ENCODE results near the gene GALNT16. TPM values are rescaled to one million over a fixed set of nuclear protein-coding genes. Genes with fewer than 3 reads are reported as not detected.

The GALNT16 gene
- total RNA-seq, 5 donors from 2014 or later (not counting 1 experiment from before 2014, with no cell fraction given), result 0.13 to 0.46 TPM; not detected in 3

GRCh38 chr14:69357544-69358200, 97.7 kb downstream of the GALNT16 start:
- peaks cover 0 to 11% of the 10 kb centered on the region in 2 experiments for H3K27me3 ChIP-seq (replicated peaks in 1 of 2; ENCODE audit: control insufficient read depth in 2 of 2, extremely low read depth in 1 of 2, insufficient read depth in 2 of 2, low read length in 1 of 2)
- Mint-ChIP-seq H3K36me3 (no peaks in the 10 kb centered on the region), H3K4me3 (no peak overlapping the region), H3K27me3 (peaks cover 0 to 5% of the 10 kb centered on the region in 2 donors), H3K9me3 (no peaks in the 10 kb centered on the region), H3K4me1 (peaks cover 14 to 22% (median 14%) of the 10 kb centered on the region in 3 donors), H3K27ac (no peak overlapping the region)
- 81% methylated on average over 2 of the region's 7 CpGs for WGBS (ENCODE audit: insufficient coverage)
- ChIA-PET POLR2A (interaction anchor here in 1 of 2 donors (0.6 kb wide), 1 partner anchor 146 kb away, joined by 3 read pairs; no protein-coding TSS in a partner anchor), CTCF (no interaction called here)
- H3K27ac ChIP-seq (ENCODE audit: low read length), result no peak overlapping the region
- DNase-seq, result no peak
- peaks cover 0 to 17% of the 10 kb centered on the region in 2 experiments for H3K4me1 ChIP-seq (ENCODE audit: control insufficient read depth in 1 of 2, extremely low read depth in 1 of 2, insufficient read depth in 2 of 2, low read length in 2 of 2)
- no peaks in the 10 kb centered on the region for H3K36me3 ChIP-seq (ENCODE audit: control insufficient read depth in 2 of 2, extremely low read depth in 1 of 2, insufficient read depth in 1 of 2, low read length in 1 of 2)
- H3K4me3 ChIP-seq (ENCODE audit: control insufficient read depth in 1 of 2, extremely low read depth in 1 of 2, low read length in 1 of 2), result no peak overlapping the region
- no peaks in the 10 kb centered on the region for H3K9me3 ChIP-seq
- no peak for ATAC-seq (replicated peaks in 1 of 4)

GRCh38 chr14:69358233-69358963, 98.4 kb downstream of the GALNT16 start:
- H3K27ac Mint-ChIP-seq, result no peak overlapping the region
- CTCF ChIA-PET, result no interaction called here
- POLR2A ChIA-PET, result interaction anchor here in 1 of 2 donors (0.6 kb wide), 1 partner anchor 146 kb away, joined by 3 read pairs; no protein-coding TSS in a partner anchor
- WGBS (ENCODE audit: insufficient coverage), result 27% methylated on average over 10 of the region's 12 CpGs
- H3K4me1 Mint-ChIP-seq, result peaks cover 14 to 22% (median 14%) of the 10 kb centered on the region in 3 donors
- DNase-seq, result no peak
- peaks cover 0 to 5% of the 10 kb centered on the region in 2 donors for H3K27me3 Mint-ChIP-seq
- peaks cover 0 to 11% of the 10 kb centered on the region in 2 experiments for H3K27me3 ChIP-seq (replicated peaks in 1 of 2; ENCODE audit: control insufficient read depth in 2 of 2, extremely low read depth in 1 of 2, insufficient read depth in 2 of 2, low read length in 1 of 2)
- no peaks in the 10 kb centered on the region for H3K36me3 ChIP-seq (ENCODE audit: control insufficient read depth in 2 of 2, extremely low read depth in 1 of 2, insufficient read depth in 1 of 2, low read length in 1 of 2)
- no peaks in the 10 kb centered on the region for H3K9me3 ChIP-seq
- no peak overlapping the region for H3K4me3 ChIP-seq (ENCODE audit: control insufficient read depth in 1 of 2, extremely low read depth in 1 of 2, low read length in 1 of 2)
- ATAC-seq (replicated peaks in 1 of 4), result no peak
- H3K4me3 Mint-ChIP-seq, result no peak overlapping the region
- no peaks in the 10 kb centered on the region for H3K36me3 Mint-ChIP-seq
- H3K4me1 ChIP-seq (ENCODE audit: control insufficient read depth in 1 of 2, extremely low read depth in 1 of 2, insufficient read depth in 2 of 2, low read length in 2 of 2), result peaks cover 0 to 17% of the 10 kb centered on the region in 2 experiments
- no peaks in the 10 kb centered on the region for H3K9me3 Mint-ChIP-seq
- H3K27ac ChIP-seq (ENCODE audit: low read length), result no peak overlapping the region

GRCh38 chr14:69358966-69359365, 99.0 kb downstream of the GALNT16 start:
- no peaks in the 10 kb centered on the region for H3K9me3 ChIP-seq
- H3K9me3 Mint-ChIP-seq, result no peaks in the 10 kb centered on the region
- peaks cover 11 to 17% (median 14%) of the 10 kb centered on the region in 3 donors for H3K4me1 Mint-ChIP-seq
- WGBS (ENCODE audit: insufficient coverage), result 100% methylated on average over 2 of the region's 3 CpGs
- peaks cover 0 to 14% of the 10 kb centered on the region in 2 experiments for H3K4me1 ChIP-seq (ENCODE audit: control insufficient read depth in 1 of 2, extremely low read depth in 1 of 2, insufficient read depth in 2 of 2, low read length in 2 of 2)
- ATAC-seq (replicated peaks in 1 of 4) (no peak), DNase-seq (no peak)
- no peak overlapping the region for H3K27ac Mint-ChIP-seq
- ChIA-PET CTCF (no interaction called here), POLR2A (no interaction called here)
- no peaks in the 10 kb centered on the region for H3K36me3 Mint-ChIP-seq
- peaks cover 0 to 5% of the 10 kb centered on the region in 2 donors for H3K27me3 Mint-ChIP-seq
- H3K36me3 ChIP-seq (ENCODE audit: control insufficient read depth in 2 of 2, extremely low read depth in 1 of 2, insufficient read depth in 1 of 2, low read length in 1 of 2), result no peaks in the 10 kb centered on the region
- no peak overlapping the region for H3K4me3 ChIP-seq (ENCODE audit: control insufficient read depth in 1 of 2, extremely low read depth in 1 of 2, low read length in 1 of 2)
- H3K4me3 Mint-ChIP-seq, result no peak overlapping the region
- peaks cover 0 to 11% of the 10 kb centered on the region in 2 experiments for H3K27me3 ChIP-seq (replicated peaks in 1 of 2; ENCODE audit: control insufficient read depth in 2 of 2, extremely low read depth in 1 of 2, insufficient read depth in 2 of 2, low read length in 1 of 2)
- no peak overlapping the region for H3K27ac ChIP-seq (ENCODE audit: low read length)

GRCh38 chr14:69360438-69361108, 100.6 kb downstream of the GALNT16 start:
- H3K4me1 ChIP-seq (ENCODE audit: control insufficient read depth in 1 of 2, extremely low read depth in 1 of 2, insufficient read depth in 2 of 2, low read length in 2 of 2), result no peaks in the 10 kb centered on the region
- peaks cover 0 to 2% (median 0%) of the 10 kb centered on the region in 3 donors for H3K4me1 Mint-ChIP-seq
- no peak overlapping the region for H3K27ac Mint-ChIP-seq
- POLR2A ChIA-PET, result interaction anchor here in 1 of 2 donors (0.7 kb wide), 1 partner anchor 16 kb away, joined by 3 read pairs; no protein-coding TSS in a partner anchor
- H3K36me3 ChIP-seq (ENCODE audit: control insufficient read depth in 2 of 2, extremely low read depth in 1 of 2, insufficient read depth in 1 of 2, low read length in 1 of 2), result no peaks in the 10 kb centered on the region
- WGBS (ENCODE audit: insufficient coverage), result 72% methylated on average over 7 of the region's 7 CpGs
- no peak overlapping the region for H3K4me3 Mint-ChIP-seq
- H3K4me3 ChIP-seq (ENCODE audit: control insufficient read depth in 1 of 2, extremely low read depth in 1 of 2, low read length in 1 of 2), result no peak overlapping the region
- no peaks in the 10 kb centered on the region for H3K9me3 ChIP-seq
- DNase-seq (no peak), ATAC-seq (replicated peaks in 1 of 4) (no peak)
- H3K36me3 Mint-ChIP-seq, result no peaks in the 10 kb centered on the region
- H3K27me3 Mint-ChIP-seq, result peaks cover 0 to 5% of the 10 kb centered on the region in 2 donors
- CTCF ChIA-PET, result no interaction called here
- H3K27me3 ChIP-seq (replicated peaks in 1 of 2; ENCODE audit: control insufficient read depth in 2 of 2, extremely low read depth in 1 of 2, insufficient read depth in 2 of 2, low read length in 1 of 2), result peaks cover 0 to 11% of the 10 kb centered on the region in 2 experiments
- H3K27ac ChIP-seq (ENCODE audit: low read length), result no peak overlapping the region
- H3K9me3 Mint-ChIP-seq, result no peaks in the 10 kb centered on the region

- no peaks in the 10 kb centered on the region for H3K9me3 Mint-ChIP-seq
- Histone ChIP-seq H3K4me1 (ENCODE audit: control insufficient read depth in 1 of 2, extremely low read depth in 1 of 2, insufficient read depth in 2 of 2, low read length in 2 of 2) (no peaks in the 10 kb centered on the region), H3K4me3 (ENCODE audit: control insufficient read depth in 1 of 2, extremely low read depth in 1 of 2, low read length in 1 of 2) (no peak overlapping the region), H3K36me3 (ENCODE audit: control insufficient read depth in 2 of 2, extremely low read depth in 1 of 2, insufficient read depth in 1 of 2, low read length in 1 of 2) (no peaks in the 10 kb centered on the region), H3K27me3 (replicated peaks in 1 of 2; ENCODE audit: control insufficient read depth in 2 of 2, extremely low read depth in 1 of 2, insufficient read depth in 2 of 2, low read length in 1 of 2) (peaks cover 0 to 6% of the 10 kb centered on the region in 2 experiments), H3K27ac (ENCODE audit: low read length) (no peak overlapping the region), H3K9me3 (no peaks in the 10 kb centered on the region)
- ATAC-seq (replicated peaks in 1 of 4), result no peak
- DNase-seq, result no peak
- peaks cover 0 to 5% of the 10 kb centered on the region in 2 donors for H3K27me3 Mint-ChIP-seq
- CTCF ChIA-PET, result no interaction called here
- H3K4me1 Mint-ChIP-seq, result no peaks in the 10 kb centered on the region
- POLR2A ChIA-PET, result no interaction called here
- H3K27ac Mint-ChIP-seq, result no peak overlapping the region
- WGBS (ENCODE audit: insufficient coverage), result 87% methylated on average over 3 of the region's 9 CpGs
- no peaks in the 10 kb centered on the region for H3K36me3 Mint-ChIP-seq
- no peak overlapping the region for H3K4me3 Mint-ChIP-seq
These were observed 103.1 kb downstream of the GALNT16 start for GRCh38 chr14:69363055-69363454.

GRCh38 chr14:69363964-69364363, 104.0 kb downstream of the GALNT16 start:
- Mint-ChIP-seq H3K4me3 (no peak overlapping the region), H3K36me3 (no peaks in the 10 kb centered on the region), H3K27me3 (peaks cover 0 to 2% of the 10 kb centered on the region in 2 donors), H3K27ac (no peak overlapping the region), H3K4me1 (no peaks in the 10 kb centered on the region), H3K9me3 (no peaks in the 10 kb centered on the region)
- ATAC-seq (replicated peaks in 1 of 4), result no peak
- Histone ChIP-seq H3K9me3 (no peaks in the 10 kb centered on the region), H3K36me3 (ENCODE audit: control insufficient read depth in 2 of 2, extremely low read depth in 1 of 2, insufficient read depth in 1 of 2, low read length in 1 of 2) (no peaks in the 10 kb centered on the region), H3K4me3 (ENCODE audit: control insufficient read depth in 1 of 2, extremely low read depth in 1 of 2, low read length in 1 of 2) (no peak overlapping the region), H3K27ac (ENCODE audit: low read length) (no peak overlapping the region), H3K27me3 (replicated peaks in 1 of 2; ENCODE audit: control insufficient read depth in 2 of 2, extremely low read depth in 1 of 2, insufficient read depth in 2 of 2, low read length in 1 of 2) (peaks cover 0 to 4% of the 10 kb centered on the region in 2 experiments), H3K4me1 (ENCODE audit: control insufficient read depth in 1 of 2, extremely low read depth in 1 of 2, insufficient read depth in 2 of 2, low read length in 2 of 2) (no peaks in the 10 kb centered on the region)
- no peak for DNase-seq
- CTCF ChIA-PET, result no interaction called here
- POLR2A ChIA-PET, result no interaction called here
- WGBS (ENCODE audit: insufficient coverage), result 60% methylated on average over 1 of the region's 4 CpGs
